Omental fat pad (tissue), 4 donors: Measurements from ENCODE around the gene OR2B6. TPM values are rescaled to one million over a fixed set of nuclear protein-coding genes. Genes with fewer than 3 reads are reported as not detected.

ENCODE experiments used
- ATAC-seq: fragments of 150-250 bp; one replicate; pipeline ENCODE4 v1.9.1; 2016; ENCODE audit warnings: mild to moderate bottlenecking, moderate library complexity; ENCODE audit not compliant: low FRiP score
- DNase-seq: peaks from one replicate; pipeline ENCODE4 v3.0.0-alpha.2; 2019; ENCODE audit warnings: low spot score
- total RNA-seq, 4 donors: library from RNA; depleted of rRNA; stranded (reverse); fragments of >200 nt; gene quantifications; one replicate each; pipeline ENCODE4 v1.1.0, GENCODE V29; 2016
- TF ChIP-seq, protein P1 (sequence below), 3 donors: fragments of 450-650 bp; IDR thresholded peaks; one replicate each; pipeline ENCODE4 v1.5.1; 2016 to 2017; ENCODE audit warnings: antibody characterized with exemption in 3 of 3, mild to moderate bottlenecking in 3 of 3, moderate library complexity in 2 of 3

OR2B6 gene
- total RNA-seq, 4 donors from 2014 or later: not detected

GRCh38 chr6:27966816-27967426, 9.9 kb downstream of the OR2B6 start:
- TF ChIP-seq, protein P1, sequence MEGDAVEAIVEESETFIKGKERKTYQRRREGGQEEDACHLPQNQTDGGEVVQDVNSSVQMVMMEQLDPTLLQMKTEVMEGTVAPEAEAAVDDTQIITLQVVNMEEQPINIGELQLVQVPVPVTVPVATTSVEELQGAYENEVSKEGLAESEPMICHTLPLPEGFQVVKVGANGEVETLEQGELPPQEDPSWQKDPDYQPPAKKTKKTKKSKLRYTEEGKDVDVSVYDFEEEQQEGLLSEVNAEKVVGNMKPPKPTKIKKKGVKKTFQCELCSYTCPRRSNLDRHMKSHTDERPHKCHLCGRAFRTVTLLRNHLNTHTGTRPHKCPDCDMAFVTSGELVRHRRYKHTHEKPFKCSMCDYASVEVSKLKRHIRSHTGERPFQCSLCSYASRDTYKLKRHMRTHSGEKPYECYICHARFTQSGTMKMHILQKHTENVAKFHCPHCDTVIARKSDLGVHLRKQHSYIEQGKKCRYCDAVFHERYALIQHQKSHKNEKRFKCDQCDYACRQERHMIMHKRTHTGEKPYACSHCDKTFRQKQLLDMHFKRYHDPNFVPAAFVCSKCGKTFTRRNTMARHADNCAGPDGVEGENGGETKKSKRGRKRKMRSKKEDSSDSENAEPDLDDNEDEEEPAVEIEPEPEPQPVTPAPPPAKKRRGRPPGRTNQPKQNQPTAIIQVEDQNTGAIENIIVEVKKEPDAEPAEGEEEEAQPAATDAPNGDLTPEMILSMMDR (IDR thresholded peaks at IDR 0.05): no peak
- no peak for DNase-seq
- no peak for ATAC-seq

- TF ChIP-seq, protein P1 (IDR thresholded peaks at IDR 0.05): no peak
- no peak for ATAC-seq
- no peak for DNase-seq
These were observed 13.4 kb downstream of the OR2B6 start for GRCh38 chr6:27970444-27970843.

- DNase-seq: no peak
- no peak for ATAC-seq
- TF ChIP-seq, protein P1 (IDR thresholded peaks at IDR 0.05): no peak
These were observed 15.7 kb downstream of the OR2B6 start for GRCh38 chr6:27972750-27973149.

DNA sequence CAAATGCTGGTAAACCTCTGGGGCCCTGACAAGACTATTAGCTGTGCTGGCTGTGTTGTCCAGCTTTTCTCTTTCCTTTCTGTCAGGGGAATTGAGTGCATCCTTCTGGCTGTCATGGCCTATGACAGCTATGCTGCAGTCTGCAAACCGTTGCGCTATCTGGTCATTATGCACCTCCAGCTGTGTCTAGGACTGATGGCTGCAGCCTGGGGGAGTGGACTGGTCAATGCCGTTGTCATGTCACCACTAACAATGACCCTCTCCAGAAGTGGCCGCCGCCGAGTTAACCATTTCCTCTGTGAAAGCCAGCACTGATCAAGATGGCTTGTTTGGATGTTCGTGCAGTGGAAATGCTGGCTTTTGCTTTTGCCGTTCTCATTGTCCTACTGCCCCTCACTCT, 20.3 kb downstream of the OR2B6 start:
- TF ChIP-seq, protein P1 (IDR thresholded peaks at IDR 0.05): no peak
- DNase-seq (no peak), ATAC-seq (no peak)

DNA sequence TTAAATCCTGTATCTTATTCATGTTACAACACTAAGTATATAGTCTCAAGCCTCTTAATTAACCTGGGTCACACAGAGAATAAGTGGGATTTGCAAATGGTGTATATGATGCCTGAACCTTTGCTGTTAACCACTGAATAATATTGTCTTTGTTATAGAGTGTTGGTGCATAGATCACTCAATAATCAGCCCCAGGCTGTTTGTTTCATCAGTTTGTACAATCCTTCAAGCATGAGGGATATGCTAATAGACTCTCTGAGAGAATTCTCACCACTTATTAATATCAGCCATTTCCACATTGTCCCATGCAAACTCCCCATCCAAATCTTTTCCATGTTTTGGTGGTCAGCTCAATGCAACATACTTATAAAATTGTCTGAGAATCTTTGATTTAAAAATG, 21.7 kb downstream of the OR2B6 start:
- TF ChIP-seq, protein P1 (IDR thresholded peaks at IDR 0.05): no peak
- DNase-seq (no peak), ATAC-seq (no peak)

GRCh38 chr6:27980111-27980510, 23.1 kb downstream of the OR2B6 start:
- ATAC-seq (no peak), DNase-seq (no peak)
- TF ChIP-seq, protein P1 (IDR thresholded peaks at IDR 0.05): no peak

DNA sequence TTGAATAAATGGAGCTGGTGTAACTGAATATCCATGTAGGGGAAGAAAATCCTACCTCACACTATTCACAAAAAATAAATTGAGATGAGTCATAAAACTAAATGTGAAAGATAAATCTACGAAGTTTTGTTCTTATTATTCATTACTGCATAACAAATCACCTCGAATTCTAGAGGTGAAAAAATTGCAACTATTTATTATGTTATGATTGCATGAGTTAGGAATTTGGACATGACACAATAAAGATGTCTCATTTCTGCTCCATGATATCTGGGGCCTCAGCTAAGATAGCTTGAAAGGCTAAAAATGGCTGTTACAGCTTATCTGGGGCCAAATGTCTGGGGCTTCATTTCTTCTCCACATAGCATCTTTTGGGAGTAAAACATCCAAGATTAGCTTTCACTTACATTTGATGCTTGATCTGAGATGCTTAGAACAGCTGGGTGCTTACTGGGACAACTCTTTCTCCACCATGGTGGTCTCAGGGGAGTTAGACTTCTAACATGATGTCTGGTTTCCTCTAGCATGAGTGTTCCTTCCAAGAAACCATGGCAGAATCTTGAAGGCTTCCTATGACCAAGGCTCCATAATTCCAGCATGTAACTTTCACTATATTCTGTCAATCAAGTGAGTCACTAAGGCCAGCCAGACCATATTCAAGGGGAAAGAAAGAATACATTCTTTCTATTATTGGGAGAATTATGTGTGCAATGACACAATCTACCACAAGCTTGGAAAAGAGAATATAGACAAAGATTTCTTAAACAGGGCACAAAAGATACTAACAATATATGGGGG, 30.1 kb downstream of the OR2B6 start:
- TF ChIP-seq, protein P1 (IDR thresholded peaks at IDR 0.05): no peak

More for the DNA sequence above, 30.1 kb downstream of the OR2B6 start:
- ATAC-seq (no peak), DNase-seq (no peak)
